ENCODE measurements around the gene MZB1. TPM values are rescaled to one million over a fixed set of nuclear protein-coding genes. Genes with fewer than 3 reads are reported as not detected.

Gene MZB1
- total and polyA plus RNA-seq, 2 of the 8 experiments (the other 6 are each of a cell fraction or from before 2014, with no cell fraction given), result 0.39 to 0.47 TPM

GRCh38 chr5:139392678-139393496 is 3.2 kb upstream of the MZB1 start (continued):
- TF ChIP-seq TAF1 (IDR thresholded peaks at IDR 0.05; ENCODE audit: low read depth, low read length) (peak; percentile 64), SUZ12 (IDR thresholded peaks at IDR 0.05; ENCODE audit: low read length) (no peak), BCL11A (IDR thresholded peaks at IDR 0.05; ENCODE audit: low read depth in 2 of 2, low read length in 2 of 2) (no peak), RBBP5 (IDR thresholded peaks at IDR 0.05; ENCODE audit: borderline replicate concordance, low read depth, low read length) (0 out of 2 replicates have a peak, but pooled peaks have one; percentile 63), FOSL1 (IDR thresholded peaks at IDR 0.05; ENCODE audit: insufficient read depth, low read depth, low read length) (no peak), JUN (IDR thresholded peaks at IDR 0.05; ENCODE audit: low read depth, low read length) (no peak), SAP30 (IDR thresholded peaks at IDR 0.05; ENCODE audit: insufficient read depth, insufficient replicate concordance, low read length) (no peak), TCF12 (IDR thresholded peaks at IDR 0.05; ENCODE audit: low read depth, low read length) (no peak), POLR2AphosphoS5 (IDR thresholded peaks at IDR 0.05; ENCODE audit: low read depth, low read length) (no peak; the same call in 1 of the 2 replicates), ATF3 (IDR thresholded peaks at IDR 0.05; ENCODE audit: insufficient read depth, low read depth, low read length) (no peak), YY1 (IDR thresholded peaks at IDR 0.05; ENCODE audit: low read depth, low read length) (no peak), ASH2L (IDR thresholded peaks at IDR 0.05; ENCODE audit: low read length) (peak; percentile 55), RAD21 (IDR thresholded peaks at IDR 0.05 in 1 of 2, conservative IDR thresholded peaks at IDR 0.05 in 1 of 2; ENCODE audit: low read depth in 2 of 2, low read length in 2 of 2) (peak; percentile 65 to 87), SIRT6 (IDR thresholded peaks at IDR 0.05; ENCODE audit: low read length) (no peak), CHD1 (IDR thresholded peaks at IDR 0.05; ENCODE audit: low read depth, low read length) (no peak), POU5F1 (IDR thresholded peaks at IDR 0.05; ENCODE audit: low read depth, low read length) (no peak), EP300 (IDR thresholded peaks at IDR 0.05; ENCODE audit: borderline replicate concordance in 1 of 2, low read depth in 2 of 2, low read length in 2 of 2) (peak in 1 of 2 experiments; percentile 3; a peak in 1 of 3 replicates), KDM4A (IDR thresholded peaks at IDR 0.05; ENCODE audit: low read depth, low read length, severe bottlenecking) (peak; percentile 82), PHF8 (conservative IDR thresholded peaks at IDR 0.05; ENCODE audit: low read depth, low read length) (peak; percentile 44; the same call in 1 of the 2 replicates), SP2 (IDR thresholded peaks at IDR 0.05; ENCODE audit: low read length) (no peak), GTF2F1 (IDR thresholded peaks at IDR 0.05; ENCODE audit: borderline replicate concordance, low read depth, low read length) (no peak), SP4 (IDR thresholded peaks at IDR 0.05; ENCODE audit: low read length) (no peak), RFX5 (IDR thresholded peaks at IDR 0.05; ENCODE audit: borderline replicate concordance, low read depth, low read length) (no peak)
